ENCODE measurements around the gene ZC3H18. TPM values are rescaled to one million over a fixed set of nuclear protein-coding genes. Genes with fewer than 3 reads are reported as not detected.

Gene ZC3H18
- total RNA-seq, 120 experiments from 2014 or later, result 29.2 to 64.6 (median 46.8) TPM

Other genes starting within 250 kb of the ZC3H18 start
- gene ZNF469, start 187.4 kb upstream of the ZC3H18 start, total RNA-seq, result 10 to 100 TPM in 5 of 120 experiments, 1 to 10 TPM in 115; 2.5 to 11.5 (median 5.7) TPM
- 10 to 100 TPM in 21 of 120 experiments, 1 to 10 TPM in 99; 4.0 to 14.7 (median 7.2) TPM for gene ZFPM1, start 117.1 kb upstream of the ZC3H18 start, total RNA-seq
- under 1 TPM in 2 of 120 experiments, not detected in 118; 0.47 to 0.80 TPM for gene IL17C, start 68.2 kb downstream of the ZC3H18 start, total RNA-seq
- gene CYBA, start 80.7 kb downstream of the ZC3H18 start, total RNA-seq, result 10 to 100 TPM in 119 of 120 experiments, 1 to 10 TPM in 1; 8.7 to 94.0 (median 30.1) TPM
- gene MVD, start 92.7 kb downstream of the ZC3H18 start, total RNA-seq, result 100 to 1,000 TPM in 5 of 120 experiments, 10 to 100 TPM in 115; 44.3 to 110 (median 70.6) TPM
- 1 to 10 TPM in 49 of 120 experiments, under 1 TPM in 62, not detected in 9; 0.26 to 2.6 (median 0.90) TPM for gene SNAI3, start 116.1 kb downstream of the ZC3H18 start, total RNA-seq
- 10 to 100 TPM; 15.1 to 52.4 (median 24.8) TPM for gene RNF166, start 136.0 kb downstream of the ZC3H18 start, total RNA-seq
- 10 to 100 TPM; 14.1 to 40.3 (median 24.0) TPM for gene CTU2, start 136.1 kb downstream of the ZC3H18 start, total RNA-seq
- gene PIEZO1, start 214.8 kb downstream of the ZC3H18 start, total RNA-seq, result 10 to 100 TPM; 14.6 to 86.5 (median 34.6) TPM
- 1 to 10 TPM in 106 of 120 experiments, under 1 TPM in 14; 0.49 to 5.3 (median 2.0) TPM for gene CDT1, start 233.4 kb downstream of the ZC3H18 start, total RNA-seq
- 10 to 100 TPM; 21.9 to 51.6 (median 33.2) TPM for gene APRT, start 241.5 kb downstream of the ZC3H18 start, total RNA-seq

Data from dorsolateral prefrontal cortex (tissue), 118 donors.